IPS DF 4.7 (cell line): ENCODE results near the gene C1orf210.

Source experiments
- DNase-seq: peaks from one replicate; pipeline ENCODE4 v3.0.0-alpha.2; 2013; ENCODE audit warnings: low spot score; ENCODE audit errors: extremely low read depth

The C1orf210 gene

DNA sequence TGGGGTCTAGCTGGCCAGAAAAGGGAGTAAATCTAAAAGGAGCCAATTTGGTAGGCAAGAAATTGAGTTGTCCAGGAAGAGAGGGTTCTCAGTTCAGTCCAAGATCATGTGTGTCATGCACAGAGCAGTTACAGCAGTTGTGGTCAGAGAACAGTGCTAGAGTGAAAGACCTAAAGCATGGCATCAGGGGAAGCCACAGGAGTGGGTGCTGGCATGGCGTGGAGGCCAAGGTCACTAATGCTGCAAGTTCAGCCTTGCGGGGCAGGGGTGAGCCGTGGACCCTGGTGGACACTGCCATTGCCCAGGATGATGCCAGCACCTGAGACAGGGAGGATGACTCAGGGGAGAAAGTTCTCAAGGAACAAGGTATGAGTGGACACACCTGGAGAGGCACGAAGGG, 32.2 kb downstream of the C1orf210 start:
- no peak for DNase-seq

DNA sequence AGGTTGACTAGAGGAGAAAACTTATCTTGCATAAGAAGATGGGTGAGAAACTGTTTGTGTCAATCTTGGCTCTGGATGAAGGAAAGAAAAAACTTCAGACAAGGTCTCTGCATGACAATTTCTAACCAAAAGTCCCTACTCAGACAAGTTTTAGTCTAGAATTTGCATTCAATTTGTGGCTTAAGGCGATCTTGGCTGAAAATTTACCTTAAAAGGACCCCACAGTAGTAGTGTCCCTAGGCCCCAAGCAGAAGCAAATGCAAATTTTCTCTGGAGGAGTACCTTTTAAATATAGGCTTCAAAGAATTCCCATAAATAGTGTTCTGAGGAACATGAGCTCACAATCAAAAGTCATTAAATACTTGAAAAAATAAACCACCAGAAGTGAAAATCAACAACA, 33.2 kb downstream of the C1orf210 start:
- DNase-seq = no peak

DNA sequence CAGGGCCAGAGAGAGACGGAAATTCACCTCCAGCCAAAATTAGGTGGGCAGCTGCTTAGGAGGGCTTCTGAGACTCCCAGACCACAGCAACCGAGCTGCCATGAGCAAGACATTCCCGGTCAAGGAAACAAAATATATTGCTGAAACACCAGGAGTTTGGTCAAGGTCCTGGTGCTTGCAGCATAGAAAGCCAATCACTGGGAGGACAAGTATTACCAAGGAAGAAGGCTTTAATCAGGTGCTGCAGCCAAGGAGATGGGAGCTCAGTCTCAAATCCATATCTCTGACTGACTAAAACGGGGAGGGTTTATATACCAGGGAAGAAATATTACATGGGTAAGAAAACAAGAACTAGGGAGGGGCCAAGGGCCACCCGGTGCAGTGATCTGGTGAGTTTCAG, 34.4 kb downstream of the C1orf210 start:
- no peak for DNase-seq

DNA sequence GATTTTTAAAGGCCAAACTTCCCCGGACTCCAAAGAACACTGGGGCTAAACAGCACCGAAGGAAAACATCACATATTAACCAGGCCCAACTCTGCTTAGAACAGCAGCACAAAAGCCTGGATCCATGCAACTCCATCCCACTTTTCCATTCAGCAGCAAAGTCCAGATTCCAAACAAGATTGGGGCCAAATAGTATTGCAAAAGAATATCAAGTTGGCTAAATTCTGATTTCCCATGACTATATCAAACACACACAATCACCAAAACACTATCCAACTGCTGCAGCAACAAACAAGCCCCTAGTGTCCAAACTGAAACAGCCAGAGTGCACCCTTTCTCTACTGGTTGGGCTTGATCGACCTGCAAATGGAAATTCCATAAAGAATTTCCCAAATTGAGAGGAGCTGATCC, 35.0 kb downstream of the C1orf210 start:
- no peak for DNase-seq

DNA sequence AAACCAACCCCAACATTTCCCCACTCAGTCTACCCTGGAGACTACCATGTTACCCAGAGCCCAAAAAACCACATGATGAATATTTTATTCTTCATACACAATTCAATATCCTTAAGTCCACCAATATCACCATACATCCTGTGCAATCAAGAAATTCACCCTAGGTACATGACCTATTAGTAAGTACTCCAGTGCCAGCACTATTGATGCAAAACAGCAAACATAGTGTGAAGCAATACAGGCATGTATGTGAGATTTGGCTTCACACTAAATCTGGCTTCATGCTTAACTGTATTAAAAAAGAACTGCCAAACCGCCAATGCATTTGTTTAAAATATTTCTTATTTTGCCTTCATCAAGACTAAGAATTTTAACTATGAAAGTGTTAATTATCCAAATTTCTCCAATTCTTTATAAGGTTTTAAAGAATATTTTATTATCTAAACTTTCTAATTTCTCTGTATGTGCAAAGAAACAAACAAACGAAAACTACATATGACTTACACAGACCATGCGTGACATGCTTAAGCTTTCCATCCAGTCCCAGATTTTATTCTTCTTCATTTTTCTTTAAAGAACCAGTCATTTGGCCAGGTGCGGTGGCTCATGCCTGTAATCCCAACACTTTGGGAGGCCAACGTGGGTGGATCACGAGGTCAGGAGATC, 38.0 kb downstream of the C1orf210 start:
- no peak for DNase-seq

DNA sequence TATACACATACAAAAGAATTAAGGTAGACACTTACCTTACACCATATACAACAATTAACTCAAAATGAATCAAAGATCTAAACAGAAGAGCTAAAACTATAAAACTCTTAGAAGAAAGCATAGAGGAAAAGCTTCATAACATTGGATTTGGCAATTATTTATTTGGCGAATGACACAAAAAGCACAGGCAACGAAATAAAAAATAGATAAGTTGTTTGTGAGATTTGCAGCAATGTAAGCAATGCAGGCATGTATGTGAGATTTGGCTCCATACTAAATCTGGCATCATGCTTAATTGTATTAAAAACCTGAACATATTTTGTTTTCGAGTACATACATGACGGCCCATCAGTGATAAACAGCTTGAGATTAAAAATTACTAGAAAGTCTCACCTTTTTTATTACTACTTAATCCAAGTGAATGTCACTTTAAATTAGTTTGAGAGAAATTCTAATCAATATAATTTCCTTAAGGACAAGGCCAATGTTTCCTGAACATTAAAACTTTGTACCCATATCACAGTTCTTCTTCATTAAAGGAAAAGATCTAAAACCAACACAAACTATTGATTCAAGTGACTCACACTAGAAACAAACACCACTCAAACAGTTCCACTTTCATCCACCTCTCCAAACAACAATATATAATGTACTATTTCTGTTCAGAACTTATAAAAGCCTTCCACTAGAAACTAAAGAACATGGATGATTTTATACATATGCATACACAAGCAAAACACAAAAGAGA, 38.7 kb downstream of the C1orf210 start:
- no peak for DNase-seq

DNA sequence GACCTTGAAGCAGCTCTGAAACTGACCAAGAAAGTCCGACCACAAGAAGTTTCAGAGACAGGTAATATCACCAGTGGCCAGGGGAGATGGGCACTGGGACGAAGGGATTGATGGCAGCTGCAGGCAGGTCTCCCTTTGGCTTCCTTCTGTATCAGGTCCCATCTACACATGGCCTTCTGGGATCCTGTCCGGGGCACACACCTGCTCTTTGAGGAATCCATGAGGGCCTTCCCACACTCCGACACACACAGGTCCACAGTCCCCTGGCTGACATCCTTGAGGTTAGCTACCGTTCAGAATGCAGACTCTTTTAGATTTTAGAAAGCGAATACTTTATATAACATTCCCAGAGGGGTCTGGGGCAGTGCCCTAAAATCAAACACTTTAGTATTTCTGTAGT, 42.1 kb downstream of the C1orf210 start:
- no peak for DNase-seq

- DNase-seq = no peak
Observed at GRCh38 chr1:43241413-43241836, 44.0 kb downstream of the C1orf210 start.

DNA sequence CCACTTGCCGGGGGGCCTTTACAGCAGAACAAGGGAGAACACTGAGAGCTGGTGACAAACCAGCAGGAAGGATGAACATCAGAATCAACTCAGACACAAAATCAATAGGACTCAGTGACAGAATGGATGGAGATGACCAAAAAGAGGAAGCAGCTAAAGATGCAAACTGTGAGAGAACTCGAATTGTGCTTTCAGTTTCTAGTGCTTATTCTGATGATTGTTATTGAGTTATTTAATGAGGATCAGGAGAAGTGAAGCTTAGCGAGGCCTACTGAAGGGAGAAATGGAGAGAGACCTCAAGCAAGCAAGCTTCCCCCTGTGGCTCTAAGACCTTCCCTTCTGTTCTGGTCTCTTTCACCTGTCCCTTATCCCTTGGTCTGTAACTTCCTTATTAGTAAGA, 45.9 kb downstream of the C1orf210 start:
- no peak for DNase-seq

- DNase-seq = no peak
Observed at GRCh38 chr1:43238991-43239469, 46.4 kb downstream of the C1orf210 start.

- DNase-seq = peak; percentile 44
Observed at GRCh38 chr1:43238085-43238484, 47.3 kb downstream of the C1orf210 start.

DNA sequence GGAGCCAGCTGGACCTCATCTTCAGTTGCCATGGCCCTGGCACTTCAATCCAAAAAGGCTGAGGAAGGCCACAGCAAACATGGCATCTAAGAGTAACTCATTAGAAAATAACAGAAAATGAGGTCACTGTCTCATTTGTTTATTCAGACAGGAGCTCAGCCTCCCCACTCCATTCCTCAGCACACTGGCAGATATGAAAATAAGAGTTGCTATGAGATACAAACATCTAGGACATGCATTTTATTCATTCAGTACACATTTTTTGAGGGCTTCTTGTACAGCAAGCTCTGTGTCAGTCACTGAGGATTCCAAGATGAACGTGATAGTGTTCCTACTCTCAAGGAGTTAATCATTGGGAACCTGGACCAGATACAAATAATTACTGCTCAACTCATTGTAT, 48.3 kb downstream of the C1orf210 start:
- DNase-seq = no peak

DNA sequence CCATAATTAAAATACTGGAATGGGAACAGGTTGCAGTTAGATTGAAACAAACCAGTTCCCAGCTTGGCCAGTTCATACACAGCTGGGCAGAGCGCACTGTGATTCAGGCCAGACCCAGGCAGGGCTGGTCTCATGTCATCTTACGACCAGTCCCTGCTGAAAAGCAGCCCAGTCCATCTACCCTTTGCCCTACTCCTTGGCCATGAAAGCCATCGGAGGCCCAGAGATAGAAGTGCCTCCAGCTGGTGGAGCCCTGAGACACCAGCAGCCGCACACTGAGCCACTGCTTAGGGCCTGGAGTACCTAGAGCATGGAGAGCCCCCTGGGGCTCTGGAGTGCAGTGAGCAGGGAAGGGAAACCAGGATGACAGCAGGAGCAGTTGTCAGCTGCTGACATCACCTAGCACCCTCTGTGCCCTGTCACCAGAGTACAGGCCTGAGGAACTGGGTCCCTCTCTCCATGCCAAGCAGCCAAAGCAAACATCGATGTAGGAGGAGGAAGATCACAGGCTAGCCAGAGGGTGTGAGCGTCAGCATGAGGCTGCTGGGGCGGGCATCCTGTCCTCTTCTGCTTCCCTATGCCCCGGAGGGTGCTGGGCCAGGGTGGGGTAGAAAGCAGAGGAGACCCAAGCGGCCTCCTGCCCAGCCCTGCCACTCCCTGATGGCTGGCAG, 49.8 kb downstream of the C1orf210 start:
- DNase-seq = no peak

GRCh38 chr1:43235040-43235439, 50.3 kb downstream of the C1orf210 start:
- no peak for DNase-seq

DNA sequence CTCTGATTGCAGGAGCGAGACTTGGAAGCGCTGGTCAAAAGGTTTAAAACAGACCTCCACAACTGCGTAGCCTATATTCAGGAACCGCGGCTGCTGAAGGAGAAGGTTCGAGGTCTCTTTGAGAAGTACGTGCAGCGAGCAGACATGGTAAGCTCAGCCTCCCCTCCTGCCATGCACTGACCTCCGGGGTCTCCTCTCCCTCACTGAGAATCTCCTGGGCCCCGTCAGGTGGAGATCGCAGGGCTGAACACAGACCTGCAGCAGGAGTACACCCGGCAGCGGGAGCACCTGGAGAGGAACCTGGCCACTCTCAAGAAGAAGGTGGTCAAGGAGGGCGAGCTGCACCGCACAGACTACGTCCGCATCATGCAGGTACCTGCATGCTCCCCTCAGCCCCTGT, 51.1 kb downstream of the C1orf210 start:
- no peak for DNase-seq

DNA sequence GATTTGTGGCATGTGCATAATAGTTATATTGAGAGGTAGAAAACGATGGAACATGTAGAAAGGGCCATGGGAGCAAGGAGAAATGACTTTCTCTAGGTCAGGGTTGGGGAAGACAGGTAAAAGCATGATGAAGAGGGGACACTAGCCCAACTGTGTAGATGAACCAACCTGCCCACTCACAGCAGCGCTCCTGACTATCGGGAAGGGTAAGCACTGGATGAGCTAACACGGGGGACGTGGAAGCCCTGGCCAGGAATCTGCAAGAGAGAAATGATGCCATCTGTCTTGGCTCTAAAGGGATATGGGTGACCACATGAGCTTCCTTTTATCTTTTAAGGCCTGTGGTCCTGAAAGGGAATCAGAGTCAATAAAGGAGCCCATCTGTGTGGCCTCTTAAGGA, 51.8 kb downstream of the C1orf210 start:
- DNase-seq = no peak

GRCh38 chr1:43232482-43232881, 52.9 kb downstream of the C1orf210 start:
- DNase-seq = no peak

- no peak for DNase-seq
Observed at GRCh38 chr1:43232074-43232473, 53.3 kb downstream of the C1orf210 start.
